GM18909 (cell line): Measurements from ENCODE around the gene HIVEP3.

Experiments used
- ATAC-seq: cut with Tn5 transposase; IDR thresholded peaks from one replicate; pipeline ENCODE4 v1.9.1; 2021; ENCODE audit warnings: mild to moderate bottlenecking; ENCODE audit not compliant: unreplicated experiment, poor library complexity

Gene HIVEP3

GRCh38 chr1:41720861-41721410 lies 197.8 kb downstream of the HIVEP3 start:
- ATAC-seq = no peak

- no peak for ATAC-seq
These were observed 199.1 kb downstream of the HIVEP3 start for GRCh38 chr1:41719590-41719989.

GRCh38 chr1:41719128-41719527 lies 199.6 kb downstream of the HIVEP3 start:
- ATAC-seq = no peak

GRCh38 chr1:41718497-41718896 lies 200.2 kb downstream of the HIVEP3 start:
- no peak for ATAC-seq

GRCh38 chr1:41716188-41717130 lies 202.3 kb downstream of the HIVEP3 start:
- ATAC-seq = no peak

GRCh38 chr1:41715441-41716095 lies 203.2 kb downstream of the HIVEP3 start:
- ATAC-seq = no peak

GRCh38 chr1:41714638-41715389 lies 203.9 kb downstream of the HIVEP3 start:
- ATAC-seq = no peak

GRCh38 chr1:41713557-41714327 lies 205.0 kb downstream of the HIVEP3 start:
- ATAC-seq = no peak

GRCh38 chr1:41713141-41713540 lies 205.6 kb downstream of the HIVEP3 start:
- no peak for ATAC-seq

- ATAC-seq = no peak
These were observed 206.0 kb downstream of the HIVEP3 start for GRCh38 chr1:41712695-41713094.

GRCh38 chr1:41712081-41712480 lies 206.6 kb downstream of the HIVEP3 start:
- no peak for ATAC-seq

GRCh38 chr1:41711581-41711980 lies 207.1 kb downstream of the HIVEP3 start:
- no peak for ATAC-seq

GRCh38 chr1:41710980-41711379 lies 207.7 kb downstream of the HIVEP3 start:
- no peak for ATAC-seq

- no peak for ATAC-seq
These were observed 208.8 kb downstream of the HIVEP3 start for GRCh38 chr1:41709873-41710272.

GRCh38 chr1:41709331-41709730 lies 209.4 kb downstream of the HIVEP3 start:
- no peak for ATAC-seq

GRCh38 chr1:41708332-41708731 lies 210.4 kb downstream of the HIVEP3 start:
- ATAC-seq = no peak

- ATAC-seq = no peak
These were observed 210.9 kb downstream of the HIVEP3 start for GRCh38 chr1:41707793-41708192.

- ATAC-seq = no peak
These were observed 212.9 kb downstream of the HIVEP3 start for GRCh38 chr1:41705798-41706197.

- ATAC-seq = no peak
These were observed 214.5 kb downstream of the HIVEP3 start for GRCh38 chr1:41704196-41704595.

- ATAC-seq = no peak
These were observed 216.0 kb downstream of the HIVEP3 start for GRCh38 chr1:41702771-41703170.
